HG02642 (cell line): ENCODE results near the gene ETNK2.

ENCODE experiments used
- ATAC-seq: cut with Tn5 transposase; IDR thresholded peaks from one replicate; pipeline ENCODE4 v1.9.1; 2021; ENCODE audit warnings: mild to moderate bottlenecking; ENCODE audit not compliant: unreplicated experiment, poor library complexity

The ETNK2 gene

DNA sequence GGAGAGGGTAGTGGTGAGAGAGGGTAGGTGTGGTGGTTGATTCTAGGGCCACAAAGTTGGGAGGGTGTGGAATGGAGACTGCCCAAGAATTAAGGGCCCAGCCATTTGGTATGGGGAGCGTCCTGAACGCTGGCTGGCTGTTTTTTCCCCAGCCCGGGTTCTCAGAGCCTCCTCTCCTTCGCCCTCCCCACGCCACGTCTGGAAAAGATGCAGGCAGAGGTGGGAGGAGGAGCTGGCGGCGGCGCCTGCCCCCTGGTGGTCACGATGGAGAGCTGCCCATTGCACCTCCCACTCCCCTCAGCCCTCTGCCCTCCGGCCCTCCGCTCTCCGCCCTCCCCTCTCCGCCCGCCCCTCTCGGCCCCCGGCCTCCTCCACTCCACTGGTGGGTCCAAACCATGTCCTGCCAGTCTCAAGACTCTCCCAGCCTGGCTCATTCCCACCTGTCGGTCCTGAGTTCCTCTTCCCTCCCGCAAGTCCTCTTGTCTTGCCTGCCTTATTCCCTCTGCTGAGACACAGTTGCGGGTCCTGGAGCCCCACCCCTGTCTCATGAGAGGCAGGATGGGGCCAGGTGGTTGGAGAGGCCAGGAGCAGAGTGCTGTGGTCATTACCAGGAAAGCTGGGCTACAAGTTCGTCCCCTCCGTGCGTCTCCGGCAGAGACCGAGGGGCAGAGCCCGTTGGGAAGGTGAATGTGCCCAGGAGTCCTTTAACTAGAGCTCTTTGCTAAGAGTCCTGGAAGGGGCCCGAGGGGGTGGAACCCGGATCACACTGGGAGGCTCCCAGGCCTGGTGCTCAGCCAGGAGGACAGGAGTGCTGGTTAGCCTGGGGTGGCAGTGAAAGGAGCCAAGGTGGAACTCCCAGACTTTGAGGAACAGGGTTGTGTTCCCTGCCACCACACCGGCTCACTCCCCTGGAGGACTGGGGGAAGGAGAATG lies 22.6 kb downstream of the ETNK2 start:
- peak; percentile 64 for ATAC-seq

GRCh38 chr1:204128464-204128963 lies 23.3 kb downstream of the ETNK2 start:
- no peak for ATAC-seq

- ATAC-seq = no peak
Measured at GRCh38 chr1:204127597-204128242, 24.1 kb downstream of the ETNK2 start.

DNA sequence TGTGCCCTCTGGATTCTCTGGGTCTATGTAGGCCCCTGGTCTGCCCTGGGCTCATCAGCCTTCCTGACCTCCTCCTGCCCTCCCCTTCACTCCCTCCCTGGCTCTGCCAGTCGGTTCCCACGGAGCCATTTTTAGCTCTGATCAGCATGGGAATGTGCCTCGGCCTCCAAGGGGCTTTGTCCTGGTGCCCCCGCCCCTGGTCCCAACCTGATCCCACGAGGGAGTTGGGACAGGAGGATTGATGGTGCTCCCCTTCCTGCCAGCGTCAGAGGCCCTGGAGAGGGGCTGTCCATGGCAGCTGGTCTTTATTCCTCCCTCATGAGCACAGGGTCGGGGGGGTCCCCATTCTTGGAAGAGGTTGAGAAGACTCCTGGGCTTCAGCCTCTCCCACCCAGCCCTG lies 24.9 kb downstream of the ETNK2 start:
- ATAC-seq = no peak

- ATAC-seq = no peak
Measured at GRCh38 chr1:204126386-204126785, 25.5 kb downstream of the ETNK2 start.

GRCh38 chr1:204125759-204126351 lies 26.0 kb downstream of the ETNK2 start:
- ATAC-seq = no peak

GRCh38 chr1:204124639-204125038 lies 27.2 kb downstream of the ETNK2 start:
- ATAC-seq = no peak

DNA sequence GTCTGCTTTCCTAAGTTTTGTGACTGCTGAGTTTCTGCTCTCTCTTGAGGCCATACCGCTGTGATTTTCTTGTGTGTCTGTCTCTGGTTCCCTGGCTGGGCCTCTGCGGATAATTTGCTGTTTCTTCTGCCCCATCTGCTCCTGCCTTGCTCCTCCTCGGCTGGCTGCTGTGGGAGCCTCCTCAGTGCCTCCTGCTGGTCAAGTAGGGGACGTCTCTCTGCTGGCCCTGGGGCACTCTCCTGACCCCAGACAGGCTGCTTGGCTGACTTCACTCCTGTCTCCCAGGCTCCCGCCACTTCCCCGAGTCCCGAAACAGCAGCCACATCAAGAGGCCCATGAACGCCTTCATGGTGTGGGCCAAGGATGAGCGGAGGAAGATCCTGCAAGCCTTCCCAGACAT lies 28.5 kb downstream of the ETNK2 start:
- ATAC-seq = no peak

DNA sequence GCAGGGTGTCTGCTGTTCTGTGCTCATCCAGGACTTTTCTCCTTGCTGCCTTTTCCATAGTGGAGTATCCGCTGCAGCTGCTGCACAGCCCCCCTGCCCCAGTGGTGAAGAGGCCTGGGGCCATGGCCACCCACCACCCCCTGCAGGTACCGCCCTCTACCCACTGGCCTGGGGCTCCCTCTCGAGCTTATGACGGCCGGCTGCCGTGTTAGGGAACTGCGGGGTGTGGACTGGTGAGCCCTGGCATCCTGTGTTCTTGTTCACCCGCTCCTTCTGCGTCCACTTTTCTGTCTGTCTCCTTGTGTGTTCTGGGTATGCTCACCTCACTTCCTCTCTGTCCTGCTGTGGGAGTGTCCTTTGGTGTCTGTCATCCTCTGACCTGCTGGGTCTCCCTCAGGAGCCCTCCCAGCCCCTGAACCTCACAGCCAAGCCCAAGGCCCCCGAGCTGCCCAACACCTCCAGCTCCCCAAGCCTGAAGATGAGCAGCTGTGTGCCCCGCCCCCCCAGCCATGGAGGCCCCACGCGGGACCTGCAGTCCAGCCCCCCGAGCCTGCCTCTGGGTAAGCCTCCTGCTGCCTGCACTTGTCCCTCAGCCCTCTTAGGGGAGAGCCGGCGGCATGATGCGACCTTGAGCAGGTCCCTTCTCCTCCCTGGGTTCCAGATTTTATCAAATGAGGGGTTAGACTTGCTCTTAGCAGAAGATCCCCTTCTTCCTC lies 29.8 kb downstream of the ETNK2 start:
- no peak for ATAC-seq

- ATAC-seq = no peak
Measured at GRCh38 chr1:204116539-204116938, 35.3 kb downstream of the ETNK2 start.

GRCh38 chr1:204115116-204115515 lies 36.7 kb downstream of the ETNK2 start:
- ATAC-seq = no peak

DNA sequence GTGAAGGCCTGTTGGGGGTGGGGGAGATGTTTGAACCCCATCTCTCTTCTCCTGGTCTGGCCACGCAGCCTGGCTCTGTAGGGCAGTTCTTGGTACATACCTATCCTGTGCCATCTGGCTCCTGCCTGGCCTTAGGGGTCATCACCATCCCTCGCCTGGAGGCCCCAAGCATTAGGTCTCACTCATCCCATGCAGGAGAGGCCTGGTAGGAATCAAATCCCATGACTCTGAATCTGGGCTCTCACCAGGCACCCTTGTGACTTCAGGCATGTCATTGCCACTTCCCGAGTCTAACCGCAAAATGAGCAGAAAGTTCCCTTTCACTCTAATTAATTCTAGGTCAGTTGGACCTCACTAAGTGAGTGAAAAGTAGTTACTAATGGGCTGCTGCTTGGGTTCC lies 37.2 kb downstream of the ETNK2 start:
- ATAC-seq = no peak

DNA sequence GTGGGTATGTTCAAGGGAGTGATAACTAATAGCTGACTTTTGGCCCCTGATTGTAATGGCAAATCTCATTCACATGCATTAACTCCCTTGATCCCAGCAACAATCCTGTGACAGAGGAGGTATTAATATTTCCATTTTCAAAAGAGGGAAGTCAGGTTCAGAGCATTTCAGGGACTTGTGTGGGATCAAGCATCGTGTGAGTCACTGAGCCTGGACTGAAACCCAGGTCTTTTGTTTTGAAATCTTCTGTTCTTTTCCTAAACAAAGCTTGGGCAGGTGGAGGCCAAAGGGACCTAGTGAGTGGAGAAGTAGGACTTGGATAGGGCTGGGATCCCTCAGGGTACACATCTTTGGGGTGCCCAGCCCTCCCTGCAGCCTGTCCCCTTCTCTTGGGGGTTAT lies 37.9 kb downstream of the ETNK2 start:
- no peak for ATAC-seq

DNA sequence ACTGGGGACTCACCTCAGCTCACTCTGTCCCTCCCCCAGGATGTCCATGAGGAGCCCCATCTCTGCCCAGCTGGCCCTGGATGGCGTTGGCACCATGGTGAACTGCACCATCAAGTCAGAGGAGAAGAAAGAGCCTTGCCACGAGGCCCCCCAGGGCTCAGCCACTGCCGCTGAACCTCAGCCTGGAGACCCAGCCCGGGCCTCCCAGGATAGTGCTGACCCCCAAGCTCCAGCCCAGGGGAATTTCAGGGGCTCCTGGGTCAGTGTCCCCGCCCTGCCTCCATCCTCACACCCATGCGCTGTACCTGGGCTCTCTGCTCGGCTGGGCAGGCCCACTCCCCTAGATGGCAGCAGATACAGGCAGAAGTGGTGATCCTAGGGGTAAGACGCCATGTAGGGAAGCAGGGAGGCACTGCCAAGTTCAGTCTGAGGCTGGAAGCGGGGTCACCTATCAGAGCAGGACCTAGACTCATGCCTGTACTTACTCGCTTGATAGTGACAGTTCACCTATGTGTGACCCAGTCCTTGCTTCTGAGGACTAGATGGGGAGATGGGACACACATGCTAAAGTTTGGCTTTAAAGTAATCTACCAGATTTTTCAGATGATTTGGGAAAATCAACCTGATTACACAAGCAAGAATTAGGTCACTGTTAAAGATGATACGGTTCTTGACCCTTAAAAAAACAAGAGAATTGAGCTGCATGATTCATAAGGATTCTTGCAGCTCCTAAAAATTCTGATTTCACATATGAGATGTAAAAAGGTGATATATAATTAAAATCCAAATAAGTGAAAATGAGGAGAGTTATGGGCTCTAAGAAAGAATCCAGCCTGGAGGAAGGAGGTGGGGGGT lies 38.7 kb downstream of the ETNK2 start:
- no peak for ATAC-seq

DNA sequence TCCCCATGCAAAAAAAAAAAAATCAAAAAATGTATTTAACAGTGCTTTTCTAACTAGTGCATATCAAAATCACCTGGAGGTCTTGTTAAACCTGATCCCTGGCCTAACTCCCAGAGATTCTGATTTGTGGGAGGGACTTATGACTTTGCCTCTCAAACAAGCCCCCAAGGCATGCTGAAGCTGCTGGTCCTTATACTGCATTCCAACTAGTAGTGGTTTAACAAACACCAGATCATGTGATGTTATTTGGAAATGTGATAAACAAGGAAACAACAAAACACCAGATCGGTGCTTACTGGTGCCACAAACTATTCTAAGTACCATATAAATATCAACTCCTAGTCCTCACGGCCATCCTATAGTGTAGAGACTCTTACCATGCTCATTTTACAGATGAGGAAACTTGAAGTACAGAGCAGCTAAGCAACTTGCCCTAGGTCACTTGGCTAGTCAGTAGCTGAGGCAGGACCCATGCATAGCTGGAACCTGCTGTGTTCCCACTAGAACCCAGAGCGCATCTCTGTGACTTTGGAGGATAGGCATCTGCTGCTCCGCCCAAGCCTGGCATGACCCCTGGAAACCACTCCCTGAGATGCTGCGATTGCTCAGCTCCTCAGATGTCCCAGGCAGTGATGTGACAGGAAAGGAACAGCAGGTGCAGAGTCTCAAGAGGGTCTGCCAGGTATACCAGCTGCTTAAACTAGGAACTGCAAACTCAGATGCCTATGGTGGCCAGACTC lies 40.8 kb downstream of the ETNK2 start:
- no peak for ATAC-seq

- ATAC-seq = no peak
Measured at GRCh38 chr1:204108312-204109141, 43.3 kb downstream of the ETNK2 start.

DNA sequence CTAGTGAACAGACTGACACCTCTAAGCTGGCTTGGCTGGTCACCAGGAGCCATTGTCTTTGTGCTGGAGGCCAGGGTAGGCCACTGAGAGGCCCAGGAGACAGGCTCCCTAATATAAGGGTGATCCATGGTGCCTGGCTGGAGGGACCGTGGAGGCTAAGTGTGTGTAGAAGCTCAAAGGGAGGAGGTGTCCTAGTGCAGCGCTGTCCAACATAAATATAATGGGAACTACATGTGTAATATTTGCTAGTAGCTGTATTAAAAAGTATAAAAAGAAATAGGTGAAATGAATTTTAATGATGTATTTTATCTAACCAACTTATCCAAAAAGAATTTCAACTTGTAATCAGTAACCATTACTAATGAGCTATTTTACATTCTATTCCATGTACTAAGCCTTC lies 44.0 kb downstream of the ETNK2 start:
- no peak for ATAC-seq

- no peak for ATAC-seq
Measured at GRCh38 chr1:204106825-204107224, 45.0 kb downstream of the ETNK2 start.
